GM10847 (cell line): ENCODE measurements around the gene CSNK1D.

Experiments
- POLR2A ChIP-seq: IDR thresholded peaks from 2 replicates; pipeline ENCODE4 v1.6.1; 2011; ENCODE audit not compliant: insufficient read length; ENCODE audit errors: extremely low read depth

The CSNK1D gene

GRCh38 chr17:82216301-82217119, 57.0 kb downstream of the CSNK1D start:
- TF ChIP-seq POLR2A, result no peak

DNA sequence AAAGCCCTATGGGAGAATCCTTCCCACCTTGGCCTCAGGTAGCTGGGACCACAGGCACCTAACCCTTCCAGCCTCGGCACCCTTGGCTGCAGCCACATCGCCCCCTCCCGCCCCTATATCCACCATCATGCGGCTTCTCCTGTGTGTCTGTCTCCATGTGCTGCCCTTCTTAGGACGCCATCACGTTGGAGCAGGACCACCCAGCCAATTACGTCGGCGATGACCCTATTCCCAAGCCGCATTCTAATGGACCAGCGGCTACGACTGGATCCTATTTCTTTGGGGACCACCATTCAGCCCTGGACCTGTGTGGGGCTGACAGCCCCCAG, 57.6 kb downstream of the CSNK1D start:
- TF ChIP-seq POLR2A, result no peak

GRCh38 chr17:82215095-82215971, 58.2 kb downstream of the CSNK1D start:
- TF ChIP-seq POLR2A, result no peak

DNA sequence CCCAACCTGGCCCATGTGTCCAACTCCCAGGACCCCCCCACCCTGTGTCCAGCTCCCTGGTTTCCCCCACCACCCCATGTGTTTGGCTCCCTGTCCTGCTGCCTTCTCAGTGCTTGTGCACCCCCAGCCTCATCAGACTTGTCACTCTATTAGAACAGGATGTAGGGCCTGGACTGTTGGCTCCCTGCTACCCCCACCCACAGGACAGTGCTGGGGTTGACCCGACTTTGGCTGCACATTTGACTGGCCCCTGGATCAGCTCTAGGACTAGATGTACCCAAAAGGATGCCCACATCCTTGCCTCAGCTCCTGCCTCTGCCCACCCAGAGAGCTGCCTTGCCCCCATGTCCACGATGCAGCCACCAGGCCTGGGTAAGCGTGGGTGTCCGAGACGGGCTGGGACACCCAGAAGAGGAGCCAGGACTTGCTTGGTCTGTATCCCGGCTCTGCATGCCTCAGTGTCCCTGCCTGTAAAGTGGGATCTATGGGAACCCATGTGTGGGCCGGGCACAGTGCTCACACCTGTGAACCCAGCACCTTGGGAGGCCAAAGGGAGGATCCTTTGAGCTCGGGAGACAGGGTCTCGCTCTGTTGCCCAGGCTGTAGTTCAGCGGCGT, 59.4 kb downstream of the CSNK1D start:
- no peak for TF ChIP-seq POLR2A

DNA sequence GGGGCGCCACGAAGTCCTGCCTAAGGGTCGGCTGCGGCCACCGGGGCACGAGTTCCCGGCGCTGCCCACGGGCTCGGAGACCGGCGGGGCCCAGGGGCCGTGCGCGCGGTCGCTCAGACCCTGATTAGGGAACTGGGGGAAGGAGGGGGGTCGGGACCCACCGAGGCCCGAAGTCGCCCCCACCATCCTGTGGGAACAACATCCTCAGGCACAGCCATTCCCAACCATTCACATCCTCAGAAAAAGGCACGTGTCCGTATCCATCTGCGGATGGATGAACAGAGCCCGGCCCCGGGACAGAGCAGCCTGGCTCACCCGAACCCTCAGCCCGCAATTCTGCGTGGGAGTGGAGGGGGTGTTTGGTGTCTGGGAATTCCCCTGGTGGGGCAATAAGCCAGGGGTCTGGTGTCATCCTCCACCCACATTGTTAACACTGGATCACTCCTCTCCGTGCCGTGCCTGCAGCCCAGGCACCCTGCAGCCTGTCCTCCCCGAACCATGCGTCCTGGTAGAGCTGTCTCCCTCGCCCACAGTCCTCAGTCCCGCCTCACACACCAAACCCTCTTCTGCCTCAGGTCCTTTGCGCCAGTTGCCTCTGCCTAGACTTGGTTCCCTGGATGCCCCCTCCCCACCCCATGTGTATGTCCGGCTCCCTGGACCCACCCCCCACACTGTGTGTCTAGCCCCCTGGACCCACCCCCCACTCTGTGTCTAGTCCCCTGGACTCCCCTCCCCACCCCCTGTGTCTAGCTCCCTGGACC, 60.1 kb downstream of the CSNK1D start:
- no peak for TF ChIP-seq POLR2A

GRCh38 chr17:82212331-82213250, 60.9 kb downstream of the CSNK1D start, which contains the start of gene CCDC57:
Gene CCDC57 (minus strand): TSS chr17:82212842. CDS start chr17:82201944, 10,898 bp downstream.
- TF ChIP-seq POLR2A, result no peak

DNA sequence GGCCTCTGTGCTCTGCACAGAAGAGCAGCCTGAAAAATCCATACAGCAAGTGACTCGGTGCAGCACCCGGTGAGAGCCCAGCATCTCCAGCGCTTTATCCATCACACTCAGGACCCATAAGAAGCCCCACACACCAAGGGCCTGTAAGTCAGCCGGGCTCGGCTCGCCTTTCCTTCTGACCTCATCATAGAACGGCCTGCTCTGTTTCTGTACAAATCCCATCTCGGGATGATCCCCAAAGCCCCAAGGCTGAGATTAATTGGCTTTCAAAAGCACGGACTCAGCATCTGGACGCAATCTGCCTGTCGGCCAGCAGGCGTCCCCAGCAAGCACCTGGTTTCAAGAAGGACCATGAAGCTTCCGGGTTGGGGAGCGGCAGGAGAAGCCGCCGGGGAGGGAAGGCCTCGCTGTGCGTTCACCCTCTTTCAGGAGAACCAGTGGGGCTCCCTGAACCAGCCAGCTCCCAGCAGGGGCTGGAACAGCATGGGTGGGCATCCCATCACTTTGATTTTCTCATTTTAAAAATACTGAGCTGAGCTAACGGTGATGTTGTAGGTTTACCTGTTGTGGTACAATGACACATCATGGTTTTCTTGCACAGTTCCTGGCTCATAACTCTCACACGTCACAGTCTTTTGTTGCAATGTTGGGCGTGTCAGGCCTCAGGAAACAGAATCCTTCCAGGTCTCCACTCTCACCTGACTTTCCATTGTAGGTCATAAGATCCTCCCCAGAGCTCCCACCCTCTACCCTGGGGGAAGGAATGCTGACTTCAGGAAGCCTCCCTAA, 67.6 kb downstream of the CSNK1D start:
- peak; percentile 82 for TF ChIP-seq POLR2A

GRCh38 chr17:82204831-82205719, 68.4 kb downstream of the CSNK1D start:
- TF ChIP-seq POLR2A, result no peak

- no peak for TF ChIP-seq POLR2A
These were observed 69.6 kb downstream of the CSNK1D start for GRCh38 chr17:82203920-82204319.

GRCh38 chr17:82202981-82203380, 70.5 kb downstream of the CSNK1D start:
- TF ChIP-seq POLR2A, result no peak

DNA sequence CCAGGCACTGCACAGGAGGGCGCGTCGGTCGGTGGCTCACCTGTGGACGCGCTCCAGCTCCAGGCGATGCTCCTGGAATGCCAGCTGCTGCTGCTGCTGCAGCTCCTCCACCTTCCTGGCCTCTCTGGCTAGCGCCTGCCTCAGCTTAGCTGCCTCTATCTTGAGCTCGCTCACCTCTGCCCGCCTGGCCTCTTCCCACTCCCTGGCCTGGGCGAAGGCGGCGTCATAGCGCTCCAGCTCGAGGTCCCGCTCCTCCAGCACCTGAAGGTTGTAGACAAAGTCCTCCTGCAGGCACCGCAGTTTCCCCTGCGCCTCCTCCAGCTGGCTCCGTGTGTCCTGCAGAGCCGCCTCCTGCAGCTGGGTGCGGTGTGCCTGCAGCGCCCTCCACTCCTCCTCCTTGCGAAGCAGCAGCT, 72.0 kb downstream of the CSNK1D start:
- TF ChIP-seq POLR2A, result no peak
